ENCODE measurements around the gene FAM3D. TPM values are rescaled to one million over a fixed set of nuclear protein-coding genes. Genes with fewer than 3 reads are reported as not detected.
A peak's percentile ranks its signal among the peaks of the same experiment; 100 is the strongest.
"Not testable (repeated sequence)": the region's sequence is repeated elsewhere in the genome, so short reads cannot be mapped to it uniquely, and the experiment has no call there.

Gene FAM3D, protein sequence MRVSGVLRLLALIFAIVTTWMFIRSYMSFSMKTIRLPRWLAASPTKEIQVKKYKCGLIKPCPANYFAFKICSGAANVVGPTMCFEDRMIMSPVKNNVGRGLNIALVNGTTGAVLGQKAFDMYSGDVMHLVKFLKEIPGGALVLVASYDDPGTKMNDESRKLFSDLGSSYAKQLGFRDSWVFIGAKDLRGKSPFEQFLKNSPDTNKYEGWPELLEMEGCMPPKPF
- total RNA-seq (under 1 TPM in 2 of 9 donors, not detected in 7; 0.06 to 0.27 TPM), polyA plus RNA-seq (under 1 TPM in 2 of 3 donors, not detected in 1; 0.17 to 0.40 TPM)
- long read RNA-seq, donor 1 = 0 reads
- long read RNA-seq, donor 2 = 0 reads
- long read RNA-seq, donor 3 = 0 reads
- long read RNA-seq, donor 4 = 0 reads
- long read RNA-seq, donor 5 = 0 reads
- long read RNA-seq, donor 6 = 0 reads
- long read RNA-seq, donor 7 = 0 reads
- long read RNA-seq, donor 8 = 0 reads
- long read RNA-seq, donor 9 = 0 reads
- long read RNA-seq, donor 10 = 0 reads

DNA sequence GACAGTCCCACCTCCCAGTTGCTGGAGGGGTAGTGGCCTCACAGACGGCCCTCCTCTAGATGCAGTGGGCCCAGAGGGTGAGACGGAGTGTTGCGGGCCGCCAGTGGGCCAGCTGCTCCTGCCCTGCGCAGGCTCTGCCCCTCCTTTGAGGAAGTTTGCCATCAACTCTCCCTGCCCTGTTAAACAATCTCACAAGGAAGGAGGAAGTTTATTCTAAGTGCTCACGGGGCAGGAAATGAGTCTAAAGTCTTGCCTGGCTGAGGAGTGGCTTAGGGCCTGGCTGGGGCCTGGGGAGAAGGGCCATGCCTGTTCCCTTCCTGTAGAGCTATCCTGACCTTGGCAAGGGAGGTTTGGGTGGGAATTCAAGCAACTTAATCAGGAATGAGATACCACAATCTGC, at the start of gene FAM3D:
Gene FAM3D, minus strand, starts transcription at position 92 of the 400 bp plus-strand sequence. CDS start 11,211 bp downstream, outside the sequence.
- Histone ChIP-seq H3K4me3 (no peak within 1 kb of the TSS), H3K4me1 (replicated peaks in 1 of 2) (no peaks in the 10 kb centered on the region), H3K27ac (no peak within 1 kb of the TSS), H3K27me3 (no peaks in the 10 kb centered on the region), H3K36me3 (replicated peaks in 1 of 2) (no peaks in the 10 kb centered on the region), H3K9me3 (replicated peaks in 1 of 3) (no peaks in the 10 kb centered on the region)
- TF ChIP-seq, protein P1, sequence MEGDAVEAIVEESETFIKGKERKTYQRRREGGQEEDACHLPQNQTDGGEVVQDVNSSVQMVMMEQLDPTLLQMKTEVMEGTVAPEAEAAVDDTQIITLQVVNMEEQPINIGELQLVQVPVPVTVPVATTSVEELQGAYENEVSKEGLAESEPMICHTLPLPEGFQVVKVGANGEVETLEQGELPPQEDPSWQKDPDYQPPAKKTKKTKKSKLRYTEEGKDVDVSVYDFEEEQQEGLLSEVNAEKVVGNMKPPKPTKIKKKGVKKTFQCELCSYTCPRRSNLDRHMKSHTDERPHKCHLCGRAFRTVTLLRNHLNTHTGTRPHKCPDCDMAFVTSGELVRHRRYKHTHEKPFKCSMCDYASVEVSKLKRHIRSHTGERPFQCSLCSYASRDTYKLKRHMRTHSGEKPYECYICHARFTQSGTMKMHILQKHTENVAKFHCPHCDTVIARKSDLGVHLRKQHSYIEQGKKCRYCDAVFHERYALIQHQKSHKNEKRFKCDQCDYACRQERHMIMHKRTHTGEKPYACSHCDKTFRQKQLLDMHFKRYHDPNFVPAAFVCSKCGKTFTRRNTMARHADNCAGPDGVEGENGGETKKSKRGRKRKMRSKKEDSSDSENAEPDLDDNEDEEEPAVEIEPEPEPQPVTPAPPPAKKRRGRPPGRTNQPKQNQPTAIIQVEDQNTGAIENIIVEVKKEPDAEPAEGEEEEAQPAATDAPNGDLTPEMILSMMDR (IDR thresholded peaks at IDR 0.05) = no peak
- TF ChIP-seq POLR2A (IDR thresholded peaks at IDR 0.05) = no peak
- WGBS, 4 donors = 60 to 95% (median 70%) methylated on average over 4 to 6 of the region's 6 CpGs
- DNase-seq = peak in 2 of 7 donors; percentile 14 to 25
- intact Hi-C loops (cut with DNase I) = no loop called here

DNA sequence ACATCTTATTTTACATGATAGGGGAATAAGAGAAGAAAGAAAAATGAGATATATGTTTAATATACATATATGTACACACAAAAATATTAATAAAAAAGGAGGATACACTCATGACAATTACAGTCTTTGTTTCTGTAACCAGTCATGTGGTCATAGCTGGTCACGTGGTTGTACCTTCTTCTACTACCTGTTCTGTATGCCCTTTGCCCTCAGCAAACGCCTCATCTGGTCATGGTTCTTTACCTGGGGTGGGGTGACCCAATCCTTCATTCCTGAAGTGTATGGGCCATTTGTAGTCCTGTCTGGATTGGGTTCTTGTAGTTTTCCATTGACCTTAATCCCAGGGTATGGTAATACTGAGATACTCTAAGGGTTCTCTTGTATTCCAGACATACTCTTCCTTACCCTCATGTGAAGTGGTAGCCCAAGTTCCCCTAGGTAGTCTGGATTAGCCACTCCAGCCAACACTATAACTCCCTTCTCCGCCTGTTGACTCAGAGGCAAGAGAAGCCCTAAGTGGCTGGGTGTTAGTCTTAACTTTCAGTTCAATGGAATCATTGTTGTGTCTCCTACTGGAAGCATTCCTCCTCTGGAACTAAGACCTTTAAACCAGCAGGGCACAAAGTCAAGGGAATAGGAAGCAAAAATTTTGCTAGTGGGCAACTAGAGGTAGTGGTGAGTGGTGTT, 47.3 kb upstream of the FAM3D start:
- H3K36me3 ChIP-seq (replicated peaks in 1 of 2) = no peaks in the 10 kb centered on the region
- no peak for DNase-seq
- intact Hi-C loops (cut with DNase I) = no loop called here
- no peak overlapping the region for H3K27ac ChIP-seq
- 75 to 84% (median 80%) methylated on average over 3 of the region's 3 CpGs for WGBS, 4 donors
- no peaks in the 10 kb centered on the region for H3K9me3 ChIP-seq (replicated peaks in 1 of 3)
- H3K27me3 ChIP-seq = no peaks in the 10 kb centered on the region
- TF ChIP-seq, protein P1 (IDR thresholded peaks at IDR 0.05) = no peak
- TF ChIP-seq POLR2A (IDR thresholded peaks at IDR 0.05) = no peak
- no peaks in the 10 kb centered on the region for H3K4me1 ChIP-seq (replicated peaks in 1 of 2)
- H3K4me3 ChIP-seq = no peak overlapping the region

DNA sequence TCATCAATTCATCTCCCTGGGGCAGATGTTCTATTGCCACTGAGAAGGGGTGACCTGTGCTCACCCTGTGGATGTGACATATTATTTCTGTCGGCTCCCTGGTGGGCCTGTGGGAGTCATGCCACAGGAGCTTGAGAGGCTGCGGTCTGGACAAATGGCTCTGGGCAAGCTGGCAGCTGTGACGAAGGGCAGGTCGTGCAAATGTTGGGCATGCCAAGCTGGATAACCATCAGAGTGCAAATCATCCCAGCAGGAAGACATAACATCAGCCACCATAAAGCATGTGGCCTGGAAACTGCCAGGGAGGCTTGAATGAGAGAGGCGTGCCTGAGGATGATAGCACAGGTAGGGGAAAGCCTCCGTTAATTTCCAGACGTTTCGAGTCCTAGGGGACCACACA, 45.3 kb upstream of the FAM3D start:
- Histone ChIP-seq H3K36me3 (replicated peaks in 1 of 2) (no peaks in the 10 kb centered on the region), H3K4me1 (replicated peaks in 1 of 2) (no peaks in the 10 kb centered on the region), H3K27ac (no peak overlapping the region), H3K4me3 (no peak overlapping the region), H3K27me3 (no peaks in the 10 kb centered on the region), H3K9me3 (replicated peaks in 1 of 3) (no peaks in the 10 kb centered on the region)
- TF ChIP-seq POLR2A (IDR thresholded peaks at IDR 0.05) = no peak
- TF ChIP-seq, protein P1 (IDR thresholded peaks at IDR 0.05) = no peak
- intact Hi-C loops (cut with DNase I) = no loop called here
- WGBS, 4 donors = 62 to 78% (median 67%) methylated on average over 7 to 8 of the region's 8 CpGs
- DNase-seq = no peak

DNA sequence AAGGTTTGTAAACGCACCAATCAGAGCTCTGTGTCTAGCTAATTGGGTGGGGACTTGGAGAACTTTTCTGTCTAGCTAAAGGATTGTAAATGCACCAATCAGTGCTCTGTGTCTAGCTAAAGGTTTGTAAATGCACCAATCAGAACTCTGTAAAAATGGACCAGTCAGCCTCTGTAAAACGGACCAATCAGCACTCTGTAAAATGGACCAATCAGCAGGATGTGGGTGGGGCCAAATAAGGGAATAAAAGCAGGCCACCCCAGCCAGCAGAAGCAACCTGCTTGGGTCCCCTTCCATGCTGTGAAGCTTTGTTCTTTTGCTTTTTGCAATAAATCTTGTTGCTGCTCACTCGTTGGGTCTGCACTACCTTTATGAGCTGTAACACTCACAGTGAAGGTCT, 42.4 kb upstream of the FAM3D start:
- H3K4me3 ChIP-seq; intact Hi-C loops (cut with DNase I); H3K36me3 ChIP-seq (replicated peaks in 1 of 2); DNase-seq; H3K9me3 ChIP-seq (replicated peaks in 1 of 3); H3K27me3 ChIP-seq; H3K27ac ChIP-seq; H3K4me1 ChIP-seq (replicated peaks in 1 of 2): not testable (repeated sequence)
- 75 to 81% (median 78%) methylated on average over 3 of the region's 3 CpGs for whole genome bisulfite sequencing, 4 donors

Data from adrenal gland (tissue), 19 donors.